HG03139 (cell line): ENCODE data around the gene TRIM49D2.
"Not testable (repeated sequence)": the region's sequence is repeated elsewhere in the genome, so short reads cannot be mapped to it uniquely, and the experiment has no call there.

Experiments
- ATAC-seq: cut with Tn5 transposase; IDR thresholded peaks from one replicate; pipeline ENCODE4 v1.9.1; 2021; ENCODE audit not compliant: unreplicated experiment

Gene TRIM49D2

GRCh38 chr11:89923764-89924163 is at the start of gene TRIM49D2:
TRIM49D2 (plus strand) TSS chr11:89924064; CDS start chr11:89926762, 2,698 bp downstream.
- not testable (repeated sequence) for ATAC-seq

- ATAC-seq = not testable (repeated sequence)
These were observed 46.4 kb upstream of the TRIM49D2 start for GRCh38 chr11:89877511-89877910.

- ATAC-seq = not testable (repeated sequence)
These were observed 30.6 kb upstream of the TRIM49D2 start for GRCh38 chr11:89893245-89893644.

- ATAC-seq = not testable (repeated sequence)
These were observed 23.1 kb upstream of the TRIM49D2 start for GRCh38 chr11:89900809-89901208.

- ATAC-seq = no peak
These were observed 1.6 kb upstream of the TRIM49D2 start, which contains the start of gene TRIM49D1 for GRCh38 chr11:89922195-89922660. TRIM49D1 (minus strand) TSS chr11:89922245; CDS start chr11:89917710, 4,535 bp downstream.

- ATAC-seq = not testable (repeated sequence)
These were observed 37.0 kb downstream of the TRIM49D2 start for GRCh38 chr11:89960833-89961232.

GRCh38 chr11:89965737-89966136 is 41.9 kb downstream of the TRIM49D2 start, which contains the start of gene TRIM64:
TRIM64 (plus strand) TSS chr11:89966037; CDS start chr11:89968504, 2,467 bp downstream.
- ATAC-seq = not testable (repeated sequence)
